GDM1 (cell line): ENCODE data around the gene HCFC1R1.
A peak's percentile ranks its signal among the peaks of the same experiment; 100 is the strongest.

Experiments
- DNase-seq: peaks from one replicate; lab custom pipeline; 2025; lab: John Stamatoyannopoulos, UW

The HCFC1R1 gene

GRCh38 chr16:3019594-3020246 is 4.0 kb downstream of the HCFC1R1 start:
- DNase-seq, result no peak

GRCh38 chr16:3017794-3018506 is 5.8 kb downstream of the HCFC1R1 start, which contains the start of gene CLDN6:
Gene CLDN6 (minus strand): TSS chr16:3018183. CDS start chr16:3016021, 2,162 bp downstream.
- no peak for DNase-seq

GRCh38 chr16:3017344-3017743 is 6.4 kb downstream of the HCFC1R1 start:
- DNase-seq, result no peak

- DNase-seq, result no peak
Observed at GRCh38 chr16:3015865-3016521, 7.7 kb downstream of the HCFC1R1 start.

DNA sequence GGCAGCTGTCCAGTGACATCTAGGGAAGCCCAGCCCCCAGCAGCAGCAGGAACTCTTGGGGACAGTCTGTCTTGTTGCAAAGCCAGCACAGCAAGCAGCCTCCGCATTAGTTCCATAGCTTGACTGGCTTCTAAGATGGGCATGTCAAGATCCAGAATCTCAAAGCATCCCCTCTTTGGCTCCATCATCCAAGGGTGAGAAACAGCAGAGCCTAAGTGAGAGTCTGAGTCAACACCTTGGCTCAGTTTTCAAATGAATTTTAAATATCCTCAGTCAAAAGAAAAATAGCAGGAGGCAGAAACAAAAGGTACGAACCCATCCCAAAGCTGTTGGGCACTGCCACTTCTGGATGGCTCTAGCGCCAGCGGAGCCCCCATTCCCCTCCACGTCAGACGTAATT is 8.8 kb downstream of the HCFC1R1 start:
- no peak for DNase-seq

DNA sequence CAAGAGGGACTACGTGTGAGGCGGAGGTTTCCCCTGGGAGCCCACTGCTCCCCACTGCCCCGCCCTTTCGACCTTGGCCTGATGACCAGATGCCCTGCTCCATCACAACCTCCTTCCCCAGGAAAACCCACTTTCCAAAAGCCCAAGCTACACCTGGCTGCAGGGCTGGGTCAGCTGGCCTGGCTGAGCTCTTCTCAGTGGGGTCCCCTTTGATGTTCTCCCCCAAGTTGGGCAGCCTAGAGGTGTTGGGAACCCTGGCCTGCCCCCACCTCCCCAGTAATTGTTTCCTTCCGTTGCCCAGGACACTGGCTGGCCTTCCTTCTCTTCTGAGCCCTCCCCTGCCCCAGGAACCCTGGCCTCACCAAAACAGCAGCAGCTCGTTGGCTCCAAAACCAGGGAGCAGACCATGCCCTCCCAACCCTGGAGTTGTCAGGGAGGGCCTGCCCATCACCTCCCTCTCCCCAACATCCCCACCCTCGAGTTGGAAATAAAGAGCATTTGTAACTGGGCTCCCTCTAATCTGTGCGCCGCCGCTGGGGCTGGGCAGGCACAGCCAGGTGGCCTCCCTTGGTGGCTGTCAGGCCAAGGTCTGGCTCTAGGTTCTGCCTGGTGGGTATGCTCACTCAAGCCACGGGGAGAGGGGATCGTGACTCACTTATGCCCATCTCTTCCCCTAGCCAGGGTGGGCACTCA is 9.6 kb downstream of the HCFC1R1 start:
- DNase-seq, result no peak

GRCh38 chr16:3013491-3013951 is 10.2 kb downstream of the HCFC1R1 start:
- no peak for DNase-seq

DNA sequence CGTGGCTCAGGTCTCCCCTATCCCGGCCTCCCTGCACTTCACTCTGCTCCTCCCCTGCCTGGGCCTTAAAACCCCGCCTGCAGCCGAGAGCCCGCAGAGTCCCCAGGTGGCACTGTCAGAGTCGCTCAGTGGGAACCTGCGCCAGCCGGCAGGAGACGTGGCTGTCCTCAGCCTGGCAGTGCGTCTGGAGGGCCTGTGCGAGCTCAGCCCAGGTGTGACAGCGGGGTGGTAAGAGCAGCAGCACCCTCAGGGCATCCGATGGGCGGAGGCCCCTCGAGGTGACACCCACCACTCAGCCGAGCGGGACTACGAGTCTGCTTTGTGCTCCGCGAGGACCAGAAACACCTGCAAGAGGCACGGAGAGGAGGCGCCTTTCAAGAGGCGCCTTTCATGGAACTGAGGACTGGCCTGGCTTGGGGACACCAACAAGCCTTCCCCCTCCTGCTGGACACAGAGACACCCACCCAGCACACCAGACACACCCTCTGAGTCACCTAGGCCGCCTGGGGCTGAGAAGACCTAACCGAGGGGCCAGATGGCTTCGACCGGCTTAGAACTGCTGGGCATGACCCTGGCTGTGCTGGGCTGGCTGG is 10.8 kb downstream of the HCFC1R1 start, which contains the start of gene CLDN9:
TSS of gene CLDN9 (plus strand) at position 96 of the 593 bp plus-strand sequence. CDS start at position 536, 440 bp downstream.
- DNase-seq, result no peak

DNA sequence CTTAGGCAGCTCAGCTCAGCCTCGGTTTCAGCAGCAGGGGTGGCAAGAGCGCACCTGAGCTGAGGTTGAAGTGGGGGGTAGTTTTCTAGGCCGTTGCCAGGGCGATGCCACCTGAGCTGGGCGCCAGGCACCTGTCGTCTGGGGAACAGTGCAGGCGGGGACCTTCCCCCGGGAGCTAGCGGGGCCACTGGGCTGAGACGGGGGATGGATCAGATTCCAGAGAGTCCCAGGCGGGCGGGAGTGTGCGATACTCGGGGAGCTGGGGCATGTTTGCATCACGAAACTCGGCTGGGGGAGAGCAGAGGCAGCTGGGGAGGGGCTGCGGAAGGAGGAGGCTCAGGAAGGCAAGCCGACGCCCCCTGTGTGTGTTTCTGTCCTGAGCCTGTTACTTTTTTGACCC is 11.5 kb downstream of the HCFC1R1 start:
- no peak for DNase-seq

GRCh38 chr16:3010510-3010909 is 13.2 kb downstream of the HCFC1R1 start:
- no peak for DNase-seq

DNA sequence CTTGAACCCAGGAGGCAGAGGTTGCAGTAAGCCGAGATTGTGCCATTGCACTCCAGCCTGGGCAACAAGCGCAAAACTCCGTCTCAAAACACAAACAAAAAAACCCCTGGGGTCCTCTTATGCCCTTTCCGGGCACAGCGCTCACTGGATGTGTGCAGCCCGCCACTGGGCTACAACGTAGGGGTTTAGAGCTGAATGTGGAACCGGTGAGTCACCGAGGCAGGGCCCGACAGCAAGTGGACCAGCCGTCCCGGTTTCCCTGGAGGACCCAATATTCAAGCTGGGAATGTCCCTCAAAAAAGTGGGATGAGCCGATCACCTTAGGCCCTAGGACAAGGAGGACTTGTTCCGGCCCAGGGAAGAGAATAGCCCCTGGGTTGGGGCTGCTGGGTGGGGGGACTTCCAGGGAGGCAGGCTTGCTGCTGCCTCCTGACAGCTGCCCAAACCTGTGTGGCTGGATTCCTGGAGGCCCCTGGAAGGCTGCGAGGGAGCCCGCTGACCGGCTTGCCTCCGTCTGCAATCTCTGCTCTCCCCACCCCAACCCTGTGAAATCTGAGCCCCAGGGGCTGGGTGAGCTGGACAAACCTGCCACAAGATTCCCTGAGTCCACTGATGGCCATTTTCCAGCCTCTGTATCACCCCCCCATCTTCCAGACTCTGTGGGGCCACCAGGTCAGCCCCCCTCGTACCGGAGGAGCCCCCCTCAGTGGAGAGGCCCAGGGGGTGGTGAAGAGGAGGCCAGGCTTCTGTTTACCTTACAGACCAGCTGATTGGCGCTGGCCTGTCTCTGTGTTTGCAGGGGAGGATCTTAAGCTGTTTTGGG is 14.0 kb downstream of the HCFC1R1 start:
- no peak for DNase-seq

- DNase-seq, result no peak
Observed at GRCh38 chr16:3008690-3009037, 15.1 kb downstream of the HCFC1R1 start.

GRCh38 chr16:3007957-3008689 is 15.6 kb downstream of the HCFC1R1 start:
- peak; percentile 84 for DNase-seq

GRCh38 chr16:3007059-3007956 is 16.4 kb downstream of the HCFC1R1 start:
- peak; percentile 43 for DNase-seq

- DNase-seq, result no peak
Observed at GRCh38 chr16:3004781-3005284, 18.9 kb downstream of the HCFC1R1 start.

GRCh38 chr16:3004319-3004718 is 19.4 kb downstream of the HCFC1R1 start:
- DNase-seq, result no peak

GRCh38 chr16:3003582-3004270 is 20.0 kb downstream of the HCFC1R1 start:
- DNase-seq, result peak; percentile 99

- no peak for DNase-seq
Observed at GRCh38 chr16:3001316-3001715, 22.4 kb downstream of the HCFC1R1 start.
